ENCODE measurements around the gene CDC42.

The CDC42 gene

GRCh38 chr1:22132517-22133235 lies 80.2 kb downstream of the CDC42 start:
- DNase-seq, result no peak

GRCh38 chr1:22133247-22133930 lies 80.9 kb downstream of the CDC42 start:
- no peak for DNase-seq

- DNase-seq, result no peak
Measured at GRCh38 chr1:22133931-22134324, 81.4 kb downstream of the CDC42 start.

GRCh38 chr1:22137004-22137720 lies 84.7 kb downstream of the CDC42 start:
- no peak for DNase-seq

GRCh38 chr1:22139066-22139594 lies 86.6 kb downstream of the CDC42 start:
- DNase-seq, result no peak

GRCh38 chr1:22139817-22140216 lies 87.3 kb downstream of the CDC42 start:
- DNase-seq, result no peak
